ENCODE measurements around the gene KIT.
A peak's percentile ranks its signal among the peaks of the same experiment; 100 is the strongest.
"Not testable (repeated sequence)": the region's sequence is repeated elsewhere in the genome, so short reads cannot be mapped to it uniquely, and the experiment has no call there.

The KIT gene

DNA sequence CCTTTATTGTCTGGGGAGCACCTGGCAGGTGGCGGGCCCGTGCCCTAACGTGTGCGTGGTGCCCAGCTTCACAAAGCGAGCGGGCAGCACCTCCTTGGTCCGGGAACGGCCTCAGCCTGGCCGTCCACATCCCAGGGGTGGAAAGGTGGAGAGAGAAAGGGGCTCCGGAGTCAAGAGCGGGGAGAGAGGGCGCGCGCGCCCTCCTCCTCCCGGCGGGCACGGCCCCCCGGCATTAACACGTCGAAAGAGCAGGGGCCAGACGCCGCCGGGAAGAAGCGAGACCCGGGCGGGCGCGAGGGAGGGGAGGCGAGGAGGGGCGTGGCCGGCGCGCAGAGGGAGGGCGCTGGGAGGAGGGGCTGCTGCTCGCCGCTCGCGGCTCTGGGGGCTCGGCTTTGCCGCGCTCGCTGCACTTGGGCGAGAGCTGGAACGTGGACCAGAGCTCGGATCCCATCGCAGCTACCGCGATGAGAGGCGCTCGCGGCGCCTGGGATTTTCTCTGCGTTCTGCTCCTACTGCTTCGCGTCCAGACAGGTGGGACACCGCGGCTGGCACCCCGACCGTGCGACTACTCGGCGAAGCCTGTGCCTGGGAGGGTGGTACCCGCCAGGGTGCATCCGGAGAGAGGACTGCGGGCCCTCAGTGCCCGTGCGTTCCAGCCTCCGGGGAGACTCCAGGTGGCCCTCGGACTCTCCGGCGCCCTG, at the start of gene KIT:
Gene KIT (plus strand): TSS at position 407 of the 701 bp plus-strand sequence. CDS start 58 bp downstream, at position 465.
- DNase-seq (ENCODE audit: low read depth) = no peak

DNA sequence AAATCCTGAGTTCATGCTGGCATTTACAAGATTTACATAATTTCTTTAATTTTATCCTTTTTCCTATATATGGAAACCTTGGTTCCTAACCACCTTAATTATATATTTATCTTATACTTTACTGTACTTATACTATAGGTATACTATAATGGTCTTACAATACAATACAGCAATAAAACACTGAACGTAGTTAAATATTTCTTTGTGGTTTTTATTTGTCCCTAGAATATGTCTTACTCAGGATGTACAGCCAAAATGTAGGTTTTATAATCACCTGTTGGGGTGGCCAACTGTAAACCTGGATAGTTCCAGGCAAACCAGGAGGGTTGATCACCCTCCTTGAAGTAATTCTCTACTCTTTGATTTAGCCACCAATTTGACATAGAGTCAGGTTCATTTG, 48.4 kb upstream of the KIT start:
- no peak for DNase-seq (ENCODE audit: low read depth)

DNA sequence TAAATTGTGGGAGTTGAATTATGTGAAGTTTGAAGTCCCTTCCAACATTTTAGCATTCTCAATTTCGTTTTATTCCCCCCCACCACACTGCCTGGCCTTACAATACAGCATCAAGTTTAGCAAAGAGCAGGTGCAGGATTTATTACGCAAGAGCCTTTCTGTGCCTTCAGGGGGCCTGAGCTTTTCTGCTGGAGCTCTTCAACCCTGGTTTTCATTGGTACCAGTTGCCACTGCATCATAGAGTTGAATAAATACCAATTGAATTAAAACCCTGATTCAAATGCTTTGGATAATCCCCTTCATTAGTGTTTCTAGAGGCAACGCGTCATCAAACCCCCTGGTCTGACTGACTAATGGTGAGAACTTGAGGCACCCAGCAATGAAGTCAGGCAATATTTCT, 43.6 kb upstream of the KIT start:
- DNase-seq (ENCODE audit: low read depth) = no peak

DNA sequence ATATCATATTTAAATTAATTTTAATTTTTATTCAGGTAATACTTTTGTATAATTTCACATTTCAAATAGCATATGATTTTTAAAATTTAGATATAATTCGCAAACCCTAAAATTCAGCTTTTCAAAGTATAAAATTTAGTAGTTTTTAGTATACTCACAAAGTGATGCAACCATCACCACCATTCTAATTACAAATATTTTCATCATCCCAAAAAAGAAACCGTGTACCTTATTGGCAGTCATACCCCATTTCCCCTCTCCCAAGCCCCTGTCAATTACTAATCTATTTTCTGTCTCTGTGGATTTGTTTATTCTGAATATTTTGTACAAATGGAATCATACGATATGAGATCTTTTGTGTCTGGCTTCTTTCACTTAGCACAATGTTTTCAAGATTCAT, 37.0 kb upstream of the KIT start:
- DNase-seq (ENCODE audit: low read depth) = no peak

DNA sequence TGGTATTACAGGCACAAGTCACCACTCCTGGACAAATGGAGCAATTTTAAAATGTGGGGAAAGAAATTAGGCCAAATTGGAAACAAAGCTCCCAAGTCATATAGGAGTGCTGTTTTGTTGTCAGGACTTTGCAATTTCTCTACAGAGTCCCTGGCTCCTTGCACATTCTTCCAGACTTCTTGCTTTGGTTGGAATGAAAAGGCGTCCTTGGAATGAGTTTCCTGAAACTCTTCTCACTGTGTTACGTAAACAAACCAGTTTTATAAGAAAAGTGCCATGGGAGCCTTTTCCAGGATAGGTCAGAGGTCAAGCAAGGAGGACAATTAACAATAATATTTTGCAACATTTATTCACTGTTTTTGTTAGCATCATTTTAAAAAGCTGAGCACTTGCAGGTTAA, 32.4 kb upstream of the KIT start:
- no peak for DNase-seq (ENCODE audit: low read depth)

DNA sequence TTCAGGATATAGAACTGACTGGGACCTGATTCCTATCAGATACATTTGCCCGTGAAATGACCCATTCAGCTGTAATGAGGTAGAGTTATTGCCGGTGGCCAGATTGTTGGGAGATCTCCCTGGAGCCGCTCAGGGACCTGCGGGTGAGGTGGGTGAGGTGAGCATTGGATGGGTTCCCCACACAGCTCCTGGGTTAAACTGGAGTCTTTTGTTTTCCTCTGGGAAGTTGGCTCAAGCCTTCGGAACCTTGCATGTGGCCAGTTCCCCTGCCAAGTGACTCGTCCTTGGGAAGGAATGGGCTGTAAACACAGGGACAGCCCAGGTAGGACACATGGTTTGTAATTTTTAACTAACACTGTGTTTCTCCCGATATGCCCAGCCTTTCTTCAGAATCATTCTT, 31.6 kb upstream of the KIT start:
- DNase-seq (ENCODE audit: low read depth) = no peak

DNA sequence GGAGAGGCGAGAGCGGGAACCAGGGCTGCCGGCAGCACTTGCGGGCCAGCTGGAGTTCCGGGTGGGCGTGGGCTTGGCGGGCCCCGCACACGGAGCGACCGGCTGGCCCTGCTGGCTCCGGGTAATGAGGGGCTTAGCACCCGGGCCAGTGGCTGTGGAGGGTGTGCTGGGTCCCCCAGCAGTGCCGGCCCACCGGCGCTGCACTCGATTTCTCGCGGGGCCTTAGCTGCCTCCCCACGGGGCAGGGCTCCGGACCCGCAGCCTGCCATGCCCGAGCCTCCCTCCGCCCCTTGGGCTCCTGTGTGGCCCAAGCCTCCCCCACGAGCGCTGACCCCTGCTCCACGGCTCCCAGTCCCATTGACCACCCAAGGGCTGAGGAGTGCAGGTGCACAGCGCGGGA, 25.2 kb upstream of the KIT start:
- no peak for DNase-seq (ENCODE audit: low read depth)

DNA sequence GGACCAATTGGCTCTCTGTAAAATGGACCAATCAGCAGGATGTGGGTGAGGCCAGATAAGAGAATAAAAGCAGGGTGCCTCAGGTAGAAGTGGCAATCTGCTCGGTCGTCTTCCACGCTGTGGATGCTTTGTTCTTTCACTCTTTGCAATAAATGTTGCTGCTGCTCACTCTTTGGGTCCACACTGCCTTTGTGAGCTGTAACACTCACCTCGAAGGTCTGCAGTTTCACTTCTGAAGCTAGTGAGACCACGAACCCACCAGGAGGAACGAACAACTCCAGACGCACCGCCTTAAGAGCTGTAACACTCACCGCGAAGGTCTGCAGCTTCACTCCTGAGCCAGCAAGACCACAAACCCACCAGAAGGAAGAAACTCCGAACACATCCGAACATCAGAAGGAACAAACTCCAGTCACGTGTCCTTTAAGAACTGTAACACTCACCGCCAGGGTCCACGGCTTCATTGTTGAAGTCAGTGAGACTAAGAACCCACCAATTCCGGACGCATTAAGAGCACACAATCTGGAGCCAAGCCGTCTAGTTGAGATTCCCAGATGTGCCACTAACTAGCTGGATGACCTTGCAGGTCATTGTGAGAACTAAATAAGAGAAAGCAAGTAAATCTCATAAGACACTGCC, 24.5 kb upstream of the KIT start:
- DNase-seq (ENCODE audit: low read depth) = not testable (repeated sequence)

DNA sequence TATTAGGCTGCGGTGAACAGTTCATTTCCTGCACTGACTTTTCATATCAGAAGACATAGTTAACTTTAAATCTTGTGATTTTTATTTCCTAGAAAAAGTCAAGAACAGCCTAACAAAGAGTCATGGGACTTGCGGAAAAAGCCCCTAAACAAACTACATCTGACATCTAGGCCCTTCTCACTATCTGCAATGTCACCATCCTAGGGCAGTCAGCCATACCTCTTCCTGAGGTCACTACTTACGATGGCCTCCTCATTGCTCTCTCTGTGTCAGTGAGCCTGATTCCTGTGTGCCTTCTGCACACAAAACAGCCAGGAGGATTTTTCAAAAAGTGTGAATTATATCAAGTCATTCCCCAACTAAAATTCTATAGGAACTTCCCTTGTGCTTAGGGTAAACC, 22.4 kb upstream of the KIT start:
- DNase-seq (ENCODE audit: low read depth) = no peak

DNA sequence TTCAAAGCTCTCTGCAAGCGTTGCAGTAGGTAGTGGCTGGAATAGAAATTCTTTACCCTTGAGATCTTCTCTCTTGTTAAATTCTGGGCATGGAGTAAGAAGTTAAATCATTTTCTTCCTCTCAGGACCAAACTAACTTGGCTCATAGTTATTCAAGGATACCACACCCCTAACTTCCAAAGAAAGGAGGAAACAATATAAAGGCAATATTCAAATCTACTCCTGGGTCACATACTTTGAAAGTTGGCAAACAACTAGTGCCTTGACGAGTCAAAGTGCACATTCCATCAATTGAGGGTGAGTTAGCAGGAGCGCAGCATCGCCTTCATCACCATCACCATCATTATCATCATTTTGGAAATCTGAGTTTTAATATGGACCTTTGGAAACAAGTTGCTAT, 20.4 kb upstream of the KIT start:
- DNase-seq (ENCODE audit: low read depth) = no peak

DNA sequence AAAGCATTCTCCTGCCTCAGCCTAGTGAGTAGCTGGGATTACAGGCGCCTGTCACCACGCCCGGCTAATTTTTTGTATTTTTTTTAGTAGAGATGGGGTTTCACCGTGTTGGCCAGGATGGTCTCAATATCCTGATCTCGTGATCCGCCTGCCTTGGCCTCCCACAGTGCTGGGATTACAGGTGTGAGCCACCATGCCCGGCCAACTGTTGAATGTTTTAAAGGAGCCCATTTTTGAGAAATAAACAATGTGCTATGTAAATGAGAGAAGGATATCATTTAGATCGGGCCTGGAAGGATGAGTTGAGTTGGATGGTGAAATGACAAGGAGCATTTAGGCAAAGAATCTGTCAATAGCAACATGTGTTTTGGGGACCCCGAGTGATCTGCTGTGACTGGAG, 16.7 kb upstream of the KIT start:
- not testable (repeated sequence) for DNase-seq (ENCODE audit: low read depth)

DNA sequence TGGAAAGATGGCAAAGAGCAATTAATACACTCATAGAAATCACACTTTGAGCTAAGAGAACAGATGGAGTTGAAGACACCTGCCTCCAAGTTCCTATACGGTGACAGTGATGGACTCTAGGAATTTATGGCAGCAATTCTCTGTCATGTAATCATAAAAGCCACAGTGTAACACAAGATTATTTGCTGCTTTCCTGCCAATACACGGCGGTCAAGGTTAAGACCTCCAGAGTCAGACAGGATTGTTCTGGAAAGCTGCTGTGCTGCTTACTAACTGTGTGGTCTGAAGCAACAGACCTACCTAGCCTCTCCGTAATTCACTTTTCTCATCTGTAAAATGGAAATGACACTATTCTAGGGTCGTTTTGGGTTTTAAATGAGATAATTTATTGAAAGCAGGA, 14.6 kb upstream of the KIT start:
- DNase-seq (ENCODE audit: low read depth) = no peak

DNA sequence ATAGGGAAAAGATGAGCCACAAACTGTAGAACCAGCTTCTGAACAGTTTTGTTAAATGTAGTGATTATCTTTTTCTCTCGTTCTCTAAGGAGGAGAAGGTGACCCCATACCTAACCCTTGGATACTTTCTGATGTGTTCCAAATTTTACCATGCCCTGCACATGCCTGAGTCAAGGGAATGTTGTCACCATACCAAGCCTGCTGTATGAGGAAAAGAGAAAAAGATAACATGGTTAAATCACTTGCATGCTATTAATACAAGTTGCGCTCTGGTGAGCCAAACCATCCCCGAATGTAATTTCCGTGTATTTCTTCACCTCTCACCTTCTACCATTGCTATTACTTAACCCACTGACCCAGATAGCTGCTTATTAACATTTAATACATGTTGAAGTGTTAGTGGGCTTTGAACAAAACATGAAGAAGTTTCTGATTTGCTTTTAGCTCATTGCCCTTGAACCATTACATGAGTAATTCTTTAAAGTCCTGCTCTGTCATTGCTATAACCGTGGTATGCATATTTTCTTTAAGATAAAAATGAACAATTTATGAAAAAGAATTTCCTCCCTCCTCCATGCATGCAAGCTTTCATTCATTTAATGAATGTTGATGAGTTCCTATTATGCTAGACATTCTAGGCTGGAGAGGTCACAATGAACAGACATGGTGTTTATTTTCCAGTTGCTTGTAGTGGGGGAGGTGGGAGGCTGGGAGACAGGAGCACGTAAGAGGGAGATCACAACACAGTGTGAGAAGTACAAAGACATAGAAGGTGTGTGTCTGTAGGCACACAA, 13.6 kb upstream of the KIT start:
- no peak for DNase-seq (ENCODE audit: low read depth)

DNA sequence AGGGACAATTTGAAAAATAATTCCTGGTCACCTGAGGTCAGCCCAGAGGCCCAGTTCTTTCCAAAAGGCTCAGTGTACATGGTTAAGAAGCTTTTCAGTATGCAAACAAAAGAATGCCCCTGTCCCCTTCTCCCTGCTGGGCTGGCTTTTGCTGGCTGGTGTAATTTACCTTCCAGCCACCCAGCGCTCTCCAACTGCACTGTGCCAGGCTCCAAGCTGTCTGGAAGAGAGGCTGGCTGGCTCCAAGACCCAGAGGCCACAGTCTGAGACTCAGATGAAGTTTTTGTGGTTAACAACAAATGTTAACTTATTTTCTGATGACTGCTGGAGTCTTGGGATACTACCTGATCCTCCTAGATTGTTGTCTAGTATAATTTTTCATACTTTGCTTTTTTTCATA, 11.9 kb upstream of the KIT start:
- no peak for DNase-seq (ENCODE audit: low read depth)

DNA sequence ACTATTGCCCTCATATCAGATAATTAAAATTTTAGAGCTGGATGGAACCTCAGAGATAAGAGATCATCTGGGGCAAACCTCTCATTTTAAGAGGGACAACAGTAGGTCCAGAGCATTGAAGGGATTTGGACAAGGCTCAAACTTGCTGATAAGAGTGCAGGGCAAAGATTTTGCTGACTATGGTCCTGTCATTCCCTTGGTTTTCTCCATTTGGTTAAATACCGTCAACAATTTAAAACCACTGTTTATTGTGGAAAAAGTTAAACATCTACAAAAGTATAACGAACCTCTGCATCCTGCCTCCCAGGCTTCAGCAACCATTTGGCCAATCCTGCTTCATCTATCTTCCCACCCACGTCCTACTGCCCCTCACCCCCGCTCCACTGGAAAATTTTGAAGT, 10.7 kb upstream of the KIT start:
- no peak for DNase-seq (ENCODE audit: low read depth)

DNA sequence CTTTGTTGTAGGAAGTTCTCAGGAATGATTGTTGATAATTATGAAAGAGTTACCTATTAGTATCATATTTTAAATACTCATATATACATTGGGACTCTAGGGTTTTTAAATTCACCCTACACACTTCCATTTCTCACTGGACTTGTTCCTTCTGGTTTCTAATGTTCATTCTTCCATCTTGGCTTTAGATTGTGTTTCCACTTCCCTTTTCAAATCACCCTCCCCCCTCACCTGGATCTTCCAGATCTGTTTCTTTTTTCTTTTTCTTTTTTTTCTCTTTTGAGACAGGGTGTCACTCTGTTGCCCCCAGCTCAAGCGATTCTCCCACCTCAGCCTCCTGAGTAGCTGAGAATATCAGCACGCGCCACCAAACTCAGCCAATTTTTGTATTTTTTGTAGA, 6.7 kb upstream of the KIT start:
- no peak for DNase-seq (ENCODE audit: low read depth)

DNA sequence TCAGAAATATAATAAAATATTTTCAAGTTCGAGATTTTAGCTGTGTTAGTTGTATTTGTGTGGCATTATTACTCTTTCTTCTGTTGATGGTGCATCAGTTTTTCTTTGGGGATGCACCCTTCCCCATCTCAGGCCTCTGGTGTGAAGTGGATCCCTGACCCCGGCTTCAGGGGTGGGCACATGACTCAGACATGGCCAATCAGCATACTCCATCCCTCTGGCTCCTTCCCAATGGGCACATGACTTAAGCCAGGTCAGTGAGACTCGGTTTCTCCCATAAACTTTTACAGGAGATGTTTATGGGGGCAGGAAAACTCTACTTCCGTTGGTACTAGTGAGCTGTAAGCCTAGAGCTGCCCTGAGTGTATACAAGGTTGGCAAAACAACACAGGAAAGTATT, 3.0 kb upstream of the KIT start:
- DNase-seq (ENCODE audit: low read depth) = no peak

DNA sequence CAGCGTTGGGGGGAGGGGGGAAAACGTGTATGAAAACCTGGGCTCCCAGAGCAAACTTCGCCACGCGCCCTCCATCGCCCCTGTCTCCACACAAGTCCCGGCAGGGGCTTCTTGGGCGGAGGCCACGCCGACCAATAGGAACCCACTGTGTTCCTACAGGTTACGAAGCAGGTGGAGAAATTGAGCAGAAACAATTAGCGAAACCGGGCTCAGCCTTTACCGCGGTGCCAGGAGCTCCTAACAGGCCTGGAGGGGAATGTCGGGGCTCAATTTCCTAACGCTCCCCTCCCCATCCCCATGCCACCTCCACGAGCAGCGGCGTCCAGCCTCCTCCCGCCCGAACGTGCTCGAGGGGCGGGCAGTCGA, 589 bp upstream of the KIT start:
- DNase-seq (ENCODE audit: low read depth) = no peak

DNA sequence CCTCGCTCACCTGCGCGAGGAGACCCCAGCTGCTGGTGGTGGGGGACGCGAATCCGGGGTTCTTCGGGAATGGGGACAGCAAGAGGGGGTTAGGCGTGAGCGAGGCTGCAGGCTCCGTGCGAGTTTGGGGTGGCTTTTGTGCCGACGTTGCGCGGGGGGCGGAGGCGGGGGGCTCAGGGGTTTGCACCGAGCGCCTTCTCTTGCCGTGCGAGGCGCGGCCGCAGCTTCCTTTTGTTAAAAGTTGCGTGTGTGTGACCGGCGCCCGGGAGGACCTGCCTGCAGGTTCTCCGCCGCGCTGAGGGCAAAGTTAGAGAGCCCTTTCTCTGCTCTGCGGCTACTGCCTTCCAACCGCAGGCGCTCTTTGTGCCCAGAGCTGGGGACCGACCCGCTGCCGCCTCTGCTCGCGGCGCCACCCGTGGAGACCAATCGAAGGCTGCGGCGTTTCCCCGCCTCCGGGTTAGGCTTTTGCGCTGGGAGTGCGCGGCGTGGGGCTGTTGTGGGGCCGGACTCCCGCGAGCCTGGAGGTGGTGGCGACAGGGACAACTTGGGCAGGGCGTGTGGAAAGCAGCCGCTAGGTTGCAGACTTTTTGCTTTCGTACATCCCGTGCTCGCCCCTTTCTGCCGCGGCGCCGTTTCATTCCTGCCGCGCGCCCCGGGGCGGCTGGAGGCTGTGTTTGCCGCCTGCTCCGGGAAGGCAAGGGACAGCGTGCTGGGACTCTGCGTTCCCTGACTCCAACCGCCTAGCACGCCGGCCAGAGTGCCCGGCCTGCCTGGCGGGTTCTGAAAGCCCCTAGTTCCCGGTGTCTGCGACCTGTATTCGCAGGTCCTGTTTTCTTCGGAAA, 716 bp downstream of the KIT start:
- peak; percentile 10 for DNase-seq (ENCODE audit: low read depth)

DNA sequence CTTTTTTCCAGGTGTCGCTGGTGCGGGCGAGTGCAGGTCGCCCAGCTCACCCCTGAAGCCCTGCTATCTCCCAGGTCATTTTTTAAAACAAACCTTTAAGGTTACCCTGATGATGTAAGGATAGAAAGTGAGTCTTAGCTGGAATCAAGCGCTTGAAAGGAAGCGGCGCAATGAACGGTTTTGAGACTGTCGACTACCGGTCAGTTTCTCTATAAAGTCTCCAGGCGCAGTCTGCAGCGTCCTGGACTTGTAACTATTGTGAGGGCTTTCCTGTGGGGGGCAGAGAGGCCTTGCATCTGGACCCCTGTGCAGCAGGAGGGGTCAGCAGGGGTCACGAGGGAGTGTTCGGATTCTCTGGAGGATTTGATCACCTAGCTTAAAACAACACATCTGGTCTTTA, 1.6 kb downstream of the KIT start:
- DNase-seq (ENCODE audit: low read depth) = no peak

DNA sequence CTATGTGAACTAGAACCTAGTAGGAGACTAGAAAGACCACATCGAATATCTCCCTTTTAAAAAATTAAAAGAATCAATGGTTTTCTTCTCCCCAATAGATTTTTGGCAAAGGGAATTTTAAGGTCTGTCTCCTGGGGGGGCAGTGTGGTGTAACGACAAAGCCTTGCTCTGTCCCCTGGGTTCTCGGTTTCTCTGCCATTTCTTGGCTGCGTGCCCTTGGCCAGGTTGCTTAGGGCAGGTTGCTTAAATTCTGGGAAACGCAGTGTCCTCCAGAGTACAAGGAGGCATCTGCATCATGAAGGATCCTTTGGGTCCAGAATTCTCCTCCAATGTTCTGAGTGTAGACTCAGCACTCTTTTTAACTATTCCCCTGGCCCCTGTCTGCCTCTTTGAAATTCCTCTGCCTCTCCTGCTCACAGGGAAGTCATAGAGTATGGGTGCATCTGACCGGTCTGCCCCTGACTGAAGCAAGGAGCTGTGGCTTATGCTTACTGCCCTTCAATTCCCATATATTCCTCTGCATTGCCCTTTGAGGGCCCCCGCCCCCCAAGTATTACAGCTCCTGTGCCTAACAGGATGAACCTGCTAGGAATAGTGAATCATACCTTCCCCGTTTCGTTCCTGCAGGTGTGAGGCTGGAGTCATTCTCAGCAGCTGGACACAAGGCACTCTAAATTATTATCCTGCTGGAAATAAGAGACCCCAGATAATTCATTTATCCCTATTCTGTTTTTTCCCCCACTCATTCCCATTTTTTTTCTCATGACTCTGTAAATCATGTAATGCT, 2.2 kb downstream of the KIT start:
- no peak for DNase-seq (ENCODE audit: low read depth)

DNA sequence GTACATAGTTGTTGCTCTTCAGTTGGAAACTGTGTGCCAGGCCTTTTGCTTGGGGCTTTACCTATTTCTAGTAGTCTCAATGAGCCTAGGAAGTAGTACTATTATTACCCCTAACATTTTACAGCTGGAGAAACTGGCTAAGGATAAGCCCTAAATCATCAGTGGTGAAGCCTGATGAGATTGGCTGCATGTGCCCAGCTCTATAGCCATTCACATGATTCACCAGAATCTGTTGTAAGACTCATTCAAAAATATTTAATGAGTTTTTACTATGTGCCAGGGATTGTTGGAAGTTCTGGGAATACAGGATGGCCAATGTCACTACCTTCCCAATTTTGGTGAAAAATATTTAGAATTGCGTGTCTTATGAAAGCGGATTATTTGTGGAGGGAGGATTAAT, 2.8 kb downstream of the KIT start:
- DNase-seq (ENCODE audit: low read depth) = no peak
